GM18498 (cell line): ENCODE data around the gene COG7.
"Not testable (repeated sequence)": the region's sequence is repeated elsewhere in the genome, so short reads cannot be mapped to it uniquely, and the experiment has no call there.

Experiments used
- ATAC-seq: cut with Tn5 transposase; IDR thresholded peaks from one replicate; pipeline ENCODE4 v1.9.1; 2021; ENCODE audit warnings: mild to moderate bottlenecking, moderate library complexity; ENCODE audit not compliant: unreplicated experiment

The COG7 gene

GRCh38 chr16:23476289-23476688 lies 23.3 kb upstream of the COG7 start:
- ATAC-seq, result no peak

GRCh38 chr16:23469814-23470213 lies 16.8 kb upstream of the COG7 start:
- ATAC-seq, result no peak

DNA sequence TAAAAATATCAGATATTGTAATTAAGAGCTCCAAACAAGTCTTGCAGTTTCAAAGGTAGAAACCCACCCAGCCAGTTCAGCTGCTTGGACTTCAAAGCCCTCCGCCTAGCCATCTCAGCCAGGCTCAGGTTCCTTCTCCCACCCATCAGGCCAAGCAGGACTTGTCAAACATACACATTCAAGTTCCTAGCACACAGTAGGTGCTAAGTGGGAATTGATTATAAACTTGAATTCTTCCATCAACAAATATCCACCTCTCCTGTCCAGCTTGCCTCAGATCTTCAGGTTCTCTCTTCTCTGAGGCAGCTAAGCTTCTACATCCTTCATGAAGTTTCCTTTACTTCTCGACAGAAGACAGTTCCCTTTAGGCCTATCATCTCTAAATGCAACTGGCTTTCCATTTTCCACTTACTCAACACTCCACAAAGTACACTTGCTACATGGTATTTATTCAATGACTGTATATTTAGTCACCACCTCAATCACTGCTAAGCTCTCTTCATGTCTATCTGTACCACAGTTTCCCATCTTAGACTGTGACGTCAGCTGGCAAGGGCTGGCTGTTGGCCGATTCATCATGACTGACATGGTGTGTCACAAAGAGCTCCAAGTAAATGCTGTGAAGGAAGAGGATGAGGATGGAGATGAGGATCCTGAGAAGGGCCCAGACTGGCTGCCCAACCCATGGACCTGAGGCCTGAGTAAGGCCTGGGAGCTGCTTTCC lies 13.3 kb upstream of the COG7 start:
- no peak for ATAC-seq

GRCh38 chr16:23465179-23465578 lies 12.2 kb upstream of the COG7 start:
- ATAC-seq, result no peak

- no peak for ATAC-seq
Measured at GRCh38 chr16:23464196-23464595, 11.2 kb upstream of the COG7 start.

GRCh38 chr16:23462994-23463393 lies 10.0 kb upstream of the COG7 start:
- ATAC-seq, result not testable (repeated sequence)

GRCh38 chr16:23453338-23454052 lies 506 bp upstream of the COG7 start:
- ATAC-seq, result no peak

DNA sequence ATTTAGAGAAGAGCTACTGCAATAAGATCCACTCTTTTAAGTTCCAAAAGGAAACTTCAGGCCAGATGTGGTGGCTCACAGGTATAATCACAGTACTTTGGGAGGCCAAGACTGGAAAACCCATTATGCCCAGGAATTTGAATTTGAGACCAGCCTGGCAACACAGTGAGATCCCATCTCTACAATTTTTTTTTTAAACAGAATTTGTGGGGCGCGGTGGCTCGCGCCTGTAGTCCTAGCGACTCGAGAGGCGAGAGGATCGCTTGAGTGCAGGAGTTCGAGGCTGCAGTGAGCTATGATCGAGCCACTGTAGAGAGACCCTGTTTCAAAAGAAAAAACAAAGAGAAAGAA lies 793 bp downstream of the COG7 start:
- ATAC-seq, result no peak

- no peak for ATAC-seq
Measured at GRCh38 chr16:23448392-23448791, 4.6 kb downstream of the COG7 start.

DNA sequence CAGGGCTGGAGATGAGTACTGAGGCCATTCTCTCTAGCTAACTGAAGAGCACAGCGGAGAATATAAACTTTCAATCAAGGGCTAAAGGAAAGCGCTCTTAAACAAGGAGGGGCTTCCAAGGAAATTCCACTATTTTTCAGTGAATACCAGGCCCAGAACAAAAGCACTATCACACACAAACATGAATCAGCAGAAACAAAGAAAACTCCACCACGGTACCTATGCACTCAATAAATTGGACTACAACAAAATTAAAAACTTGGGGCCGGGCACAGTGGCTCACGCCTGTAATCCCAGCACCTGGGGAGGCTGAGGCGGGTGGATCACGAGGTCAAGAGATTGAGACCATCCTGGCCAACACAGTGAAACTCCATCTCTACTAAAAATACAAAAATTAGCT lies 15.4 kb downstream of the COG7 start:
- ATAC-seq, result not testable (repeated sequence)

DNA sequence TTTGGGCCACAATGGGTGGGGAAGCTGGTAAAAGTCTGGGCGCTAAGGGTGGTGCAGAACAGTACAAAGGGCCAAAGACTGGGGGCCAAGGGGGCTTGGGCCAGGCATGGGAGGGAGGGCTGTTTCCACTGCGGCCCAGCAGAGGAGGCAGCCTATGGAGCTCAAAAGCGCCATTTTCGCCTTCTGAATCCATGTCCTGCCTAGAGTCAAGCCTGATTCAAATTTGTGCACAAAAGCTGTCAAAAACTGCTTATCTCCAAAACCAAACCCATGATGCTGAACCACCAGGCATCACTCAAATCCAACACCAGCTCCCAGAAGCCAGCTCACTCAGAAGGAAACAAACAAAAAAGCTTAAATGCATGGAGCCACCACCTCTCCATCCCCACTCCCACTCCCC lies 16.0 kb downstream of the COG7 start:
- ATAC-seq, result no peak

DNA sequence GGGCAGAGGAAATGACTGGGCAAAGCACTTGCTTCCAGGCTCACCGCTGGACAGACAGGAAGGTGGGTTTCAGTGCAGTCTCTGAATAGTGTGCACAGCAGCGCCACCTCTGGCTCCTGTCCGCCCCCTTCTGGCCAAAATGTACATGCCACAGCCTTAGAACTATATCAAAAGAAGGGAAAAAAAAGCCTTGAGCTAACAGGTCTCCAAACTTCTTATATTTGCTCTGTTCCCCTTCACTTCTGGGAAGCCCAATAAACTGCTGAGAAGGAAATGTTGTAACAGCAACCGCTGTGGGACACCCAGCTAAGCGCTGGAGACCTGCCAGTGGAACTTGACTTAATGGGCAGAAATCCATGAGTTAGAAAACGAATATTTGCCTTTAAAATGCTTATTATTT lies 17.5 kb downstream of the COG7 start:
- no peak for ATAC-seq

- no peak for ATAC-seq
Measured at GRCh38 chr16:23434380-23434779, 18.6 kb downstream of the COG7 start.

DNA sequence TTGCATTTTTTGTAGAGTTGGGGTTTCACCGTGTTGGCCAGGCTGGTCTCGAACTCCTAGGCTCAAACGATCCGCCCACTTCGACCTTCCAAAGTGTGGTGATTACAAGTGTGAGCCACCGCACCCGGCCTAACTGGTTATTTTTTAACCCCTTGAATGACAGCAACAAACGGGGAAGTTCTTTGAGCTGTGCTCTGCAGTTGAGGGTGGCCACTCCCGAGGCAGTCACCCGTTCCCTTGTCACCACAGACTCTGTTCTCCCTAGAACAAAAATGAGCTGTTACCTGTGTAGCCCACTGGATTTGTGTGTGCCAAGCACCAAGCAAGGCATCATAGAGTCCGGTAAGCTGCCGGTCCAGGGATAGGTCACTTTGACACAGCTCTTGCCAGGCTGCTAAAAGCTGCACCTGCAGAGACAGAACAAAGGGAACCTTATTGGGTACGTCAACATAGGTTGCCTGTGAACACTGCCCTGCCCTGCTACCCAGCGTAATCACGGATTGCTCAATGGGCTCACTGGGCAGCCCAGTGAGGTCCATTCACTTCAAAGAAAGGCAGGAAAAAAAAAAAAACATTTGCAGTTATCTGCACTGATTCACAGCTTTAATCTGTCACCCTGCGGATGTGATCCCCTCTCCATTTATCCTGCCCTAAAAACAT lies 19.6 kb downstream of the COG7 start:
- ATAC-seq, result no peak

GRCh38 chr16:23432176-23433128 lies 20.5 kb downstream of the COG7 start:
- ATAC-seq, result no peak

GRCh38 chr16:23428351-23428750 lies 24.6 kb downstream of the COG7 start:
- no peak for ATAC-seq

GRCh38 chr16:23424292-23424958 lies 28.6 kb downstream of the COG7 start:
- no peak for ATAC-seq

GRCh38 chr16:23423496-23424049 lies 29.4 kb downstream of the COG7 start:
- no peak for ATAC-seq

- no peak for ATAC-seq
Measured at GRCh38 chr16:23420011-23420410, 33.0 kb downstream of the COG7 start.

GRCh38 chr16:23416816-23417215 lies 36.2 kb downstream of the COG7 start:
- no peak for ATAC-seq
